Muscle of leg (tissue), 11 donors: ENCODE data around the gene SLX4IP. TPM values are rescaled to one million over a fixed set of nuclear protein-coding genes. Genes with fewer than 3 reads are reported as not detected.

Experiments used
- DNase-seq: peaks from one replicate; pipeline ENCODE4 v3.0.0; 2013
- H3K27ac ChIP-seq: one replicate; pipeline ENCODE4 v1.5.1; 2013; ENCODE audit warnings: mild to moderate bottlenecking, low read length, control low read depth
- H3K27me3 ChIP-seq: one replicate; pipeline ENCODE4 v1.6.1; 2013; ENCODE audit warnings: low read length; ENCODE audit not compliant: control insufficient read depth, insufficient read depth
- H3K36me3 ChIP-seq: one replicate; pipeline ENCODE4 v1.6.1; 2013; ENCODE audit warnings: low read length; ENCODE audit not compliant: control insufficient read depth, insufficient read depth
- H3K4me1 ChIP-seq: one replicate; pipeline ENCODE4 v1.6.1; 2013; ENCODE audit warnings: low read length; ENCODE audit not compliant: control insufficient read depth, insufficient read depth
- H3K4me3 ChIP-seq: one replicate; pipeline ENCODE4 v1.5.1; 2013; ENCODE audit warnings: low read length, control low read depth
- H3K9me3 ChIP-seq: replicated peaks from 2 replicates; pipeline ENCODE4 v1.6.1; 2013; ENCODE audit warnings: low read depth, low read length; ENCODE audit not compliant: control insufficient read depth
- WGBS: methylation state at CpG from one replicate; pipeline ENCODE4 v1.1.5; 2013; ENCODE audit warnings: missing lambda C conversion rate; ENCODE audit not compliant: insufficient coverage; 5-methylcytosine and 5-hydroxymethylcytosine counted together
- polyA plus RNA-seq, 8 donors: library from polyadenylated mRNA; unstranded; fragments of 120-200 nt; gene quantifications; one replicate each; pipeline versions ENCODE4 v1.2.1 to v1.2.3, GENCODE V29; 2013; ENCODE audit warnings: inconsistent platforms in 1 of 8, low replicate concordance in 1 of 8; ENCODE audit not compliant: insufficient read length in 8 of 8, insufficient read depth in 1 of 8
- total RNA-seq: library from RNA; stranded (reverse); fragments of 120-200 nt; gene quantifications from one replicate; pipeline ENCODE4 v1.2.4, GENCODE V29; 2013

SLX4IP gene
- total and polyA plus RNA-seq, 9 donors, result 3.3 to 5.0 (median 4.4) TPM

DNA sequence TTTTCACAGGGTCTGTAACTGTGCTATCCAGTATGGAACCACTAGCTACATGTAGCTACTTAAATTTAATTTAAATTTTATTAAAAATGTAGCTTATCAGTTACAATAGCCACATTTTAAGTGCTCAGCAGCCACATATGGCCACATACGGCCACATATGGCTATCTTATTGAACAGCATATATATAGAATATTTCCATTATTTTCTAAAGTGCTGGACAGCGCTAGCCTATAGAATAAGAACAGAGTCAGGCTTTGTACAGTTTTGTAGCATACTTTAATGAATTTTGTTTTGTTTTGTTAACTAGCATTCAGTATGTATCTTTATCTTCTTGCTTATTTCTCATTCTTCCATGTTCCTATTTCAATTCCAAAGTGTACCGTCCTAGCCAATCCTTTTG, 120.3 kb downstream of the SLX4IP start:
- DNase-seq, result no peak
- H3K4me1 ChIP-seq, result peaks cover 12% of the 10 kb centered on the region
- no peaks in the 10 kb centered on the region for H3K9me3 ChIP-seq
- H3K27me3 ChIP-seq, result no peaks in the 10 kb centered on the region
- WGBS, result no CpG with 5 or more reads among the region's 3 CpGs
- no peak overlapping the region for H3K4me3 ChIP-seq
- no peak overlapping the region for H3K27ac ChIP-seq
- H3K36me3 ChIP-seq, result no peaks in the 10 kb centered on the region

- peaks cover 8% of the 10 kb centered on the region for H3K4me1 ChIP-seq
- no peak for DNase-seq
- WGBS, result 86% methylated on average over 4 of the region's 5 CpGs
- no peak overlapping the region for H3K27ac ChIP-seq
- no peaks in the 10 kb centered on the region for H3K36me3 ChIP-seq
- H3K4me3 ChIP-seq, result no peak overlapping the region
- H3K27me3 ChIP-seq, result no peaks in the 10 kb centered on the region
- no peaks in the 10 kb centered on the region for H3K9me3 ChIP-seq
These were observed 120.8 kb downstream of the SLX4IP start for GRCh38 chr20:10555865-10556308.

DNA sequence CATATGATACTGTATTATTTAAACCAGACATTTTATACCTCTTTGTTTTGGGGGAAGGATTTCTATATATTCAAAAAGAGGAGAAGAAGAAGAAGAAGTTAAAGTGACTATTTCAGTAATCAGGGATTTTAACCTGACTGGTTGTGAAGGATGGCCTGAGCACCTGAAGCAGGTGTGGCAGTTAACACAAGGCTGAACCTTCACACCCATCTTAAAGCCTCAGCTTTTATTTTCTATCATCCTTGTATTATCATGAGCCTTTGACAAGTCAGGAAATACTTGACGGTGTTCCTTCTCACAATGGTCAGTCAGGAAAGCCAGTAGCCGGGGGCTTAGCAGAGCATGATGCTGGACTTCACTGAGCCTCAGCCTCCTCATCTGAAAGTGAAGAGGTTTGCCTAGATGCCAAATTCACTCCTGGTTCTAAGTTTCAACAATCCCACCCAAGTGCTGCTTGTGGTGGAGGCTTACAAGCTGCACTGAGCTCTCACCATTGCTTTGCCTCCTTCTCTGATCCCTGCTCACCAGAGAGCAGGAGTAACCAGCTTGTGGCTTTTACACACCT, 121.5 kb downstream of the SLX4IP start:
- no peak overlapping the region for H3K27ac ChIP-seq
- no peaks in the 10 kb centered on the region for H3K36me3 ChIP-seq
- no peak overlapping the region for H3K4me3 ChIP-seq
- H3K27me3 ChIP-seq, result no peaks in the 10 kb centered on the region
- H3K9me3 ChIP-seq, result no peaks in the 10 kb centered on the region
- DNase-seq, result no peak
- peaks cover 8% of the 10 kb centered on the region for H3K4me1 ChIP-seq
- 80% methylated on average over 2 of the region's 2 CpGs for WGBS

- Histone ChIP-seq H3K27me3 (no peaks in the 10 kb centered on the region), H3K4me1 (no peaks in the 10 kb centered on the region), H3K27ac (no peak overlapping the region), H3K36me3 (no peaks in the 10 kb centered on the region), H3K9me3 (no peaks in the 10 kb centered on the region), H3K4me3 (no peak overlapping the region)
- 81% methylated on average over 6 of the region's 6 CpGs for WGBS
- DNase-seq, result no peak
These were observed 122.6 kb downstream of the SLX4IP start for GRCh38 chr20:10557685-10558084.

- no peaks in the 10 kb centered on the region for H3K36me3 ChIP-seq
- no peak overlapping the region for H3K4me3 ChIP-seq
- H3K27ac ChIP-seq, result no peak overlapping the region
- H3K9me3 ChIP-seq, result no peaks in the 10 kb centered on the region
- H3K4me1 ChIP-seq, result no peaks in the 10 kb centered on the region
- no peak for DNase-seq
- WGBS, result 80% methylated on average over 3 of the region's 9 CpGs
- H3K27me3 ChIP-seq, result no peaks in the 10 kb centered on the region
These were observed 123.6 kb downstream of the SLX4IP start for GRCh38 chr20:10558635-10559187.

- Histone ChIP-seq H3K27ac (no peak overlapping the region), H3K4me3 (no peak overlapping the region), H3K9me3 (no peaks in the 10 kb centered on the region), H3K4me1 (no peaks in the 10 kb centered on the region), H3K27me3 (no peaks in the 10 kb centered on the region), H3K36me3 (no peaks in the 10 kb centered on the region)
- DNase-seq, result no peak
These were observed 124.2 kb downstream of the SLX4IP start for GRCh38 chr20:10559266-10559665.

DNA sequence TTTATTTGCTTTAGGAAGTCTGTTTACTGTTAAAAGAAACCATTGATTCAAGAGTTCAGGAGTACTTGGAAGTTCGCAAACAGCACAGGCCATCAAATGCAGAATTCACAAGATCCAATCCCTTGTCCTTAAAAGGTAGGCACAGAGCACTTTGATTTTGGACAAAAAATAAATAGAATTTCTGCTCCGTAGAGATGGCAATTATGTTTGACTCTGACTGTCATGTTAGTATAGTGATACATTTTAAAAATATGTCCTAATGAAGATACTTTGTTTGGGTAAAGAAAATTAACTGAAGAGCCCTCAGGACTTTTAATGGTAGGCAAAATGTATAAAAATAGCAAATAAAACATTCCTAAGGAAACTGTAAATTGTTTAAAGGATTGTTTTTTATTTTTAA, 125.6 kb downstream of the SLX4IP start:
- no peaks in the 10 kb centered on the region for H3K9me3 ChIP-seq
- no peak for DNase-seq
- H3K27me3 ChIP-seq, result no peaks in the 10 kb centered on the region
- H3K4me3 ChIP-seq, result no peak overlapping the region
- H3K4me1 ChIP-seq, result no peaks in the 10 kb centered on the region
- WGBS, result no CpG with 5 or more reads among the region's 2 CpGs
- no peaks in the 10 kb centered on the region for H3K36me3 ChIP-seq
- no peak overlapping the region for H3K27ac ChIP-seq

DNA sequence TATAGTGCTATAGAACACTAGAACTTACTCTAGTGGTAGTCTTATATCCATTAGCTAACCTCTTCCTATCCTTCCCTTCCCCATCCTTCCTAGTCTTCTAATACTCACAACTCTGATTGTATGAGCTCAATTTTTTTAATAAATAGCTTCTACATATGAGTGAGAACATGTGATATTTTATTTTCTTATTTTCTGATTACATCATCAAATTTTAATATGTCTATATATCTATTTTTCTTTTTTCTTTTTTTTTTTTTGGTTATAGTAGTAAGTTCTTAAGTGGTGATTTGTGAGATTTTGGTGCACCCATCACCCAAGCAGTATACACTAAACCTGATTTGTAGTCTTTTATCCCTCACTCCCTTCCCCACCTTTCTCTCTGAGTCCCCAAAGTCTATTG, 126.2 kb downstream of the SLX4IP start:
- no peaks in the 10 kb centered on the region for H3K36me3 ChIP-seq
- no peak overlapping the region for H3K4me3 ChIP-seq
- no peaks in the 10 kb centered on the region for H3K9me3 ChIP-seq
- no peaks in the 10 kb centered on the region for H3K4me1 ChIP-seq
- H3K27me3 ChIP-seq, result no peaks in the 10 kb centered on the region
- no peak for DNase-seq
- no peak overlapping the region for H3K27ac ChIP-seq

GRCh38 chr20:10562899-10563298, 127.8 kb downstream of the SLX4IP start:
- Histone ChIP-seq H3K4me1 (no peaks in the 10 kb centered on the region), H3K4me3 (no peak overlapping the region), H3K27me3 (no peaks in the 10 kb centered on the region), H3K27ac (no peak overlapping the region), H3K36me3 (peaks cover 2% of the 10 kb centered on the region), H3K9me3 (no peaks in the 10 kb centered on the region)
- no CpG with 5 or more reads among the region's 4 CpGs for WGBS
- no peak for DNase-seq

GRCh38 chr20:10563935-10564492, 128.9 kb downstream of the SLX4IP start:
- WGBS, result 91% methylated on average over 2 of the region's 3 CpGs
- no peak for DNase-seq
- H3K27me3 ChIP-seq, result no peaks in the 10 kb centered on the region
- no peaks in the 10 kb centered on the region for H3K4me1 ChIP-seq
- H3K36me3 ChIP-seq, result peaks cover 2% of the 10 kb centered on the region
- no peak overlapping the region for H3K27ac ChIP-seq
- H3K9me3 ChIP-seq, result no peaks in the 10 kb centered on the region
- H3K4me3 ChIP-seq, result no peak overlapping the region
